MM.1S (cell line): ENCODE measurements around the gene PDXK.

Experiments used
- EZH2 ChIP-seq: fragments of 300-600 bp; sonication (generic); optimal IDR thresholded peaks from 2 replicates; pipeline ENCODE3; 2017; ENCODE audit warnings: low read depth, mild to moderate bottlenecking, antibody characterized with exemption, low read length, mixed read lengths
- TF ChIP-seq, protein P1 (sequence below): fragments of 300-600 bp; sonication (generic); IDR thresholded peaks from 2 replicates; pipeline ENCODE4 v1.5.1; 2016; ENCODE audit warnings: antibody characterized with exemption, low read length, mixed read lengths

DNA sequence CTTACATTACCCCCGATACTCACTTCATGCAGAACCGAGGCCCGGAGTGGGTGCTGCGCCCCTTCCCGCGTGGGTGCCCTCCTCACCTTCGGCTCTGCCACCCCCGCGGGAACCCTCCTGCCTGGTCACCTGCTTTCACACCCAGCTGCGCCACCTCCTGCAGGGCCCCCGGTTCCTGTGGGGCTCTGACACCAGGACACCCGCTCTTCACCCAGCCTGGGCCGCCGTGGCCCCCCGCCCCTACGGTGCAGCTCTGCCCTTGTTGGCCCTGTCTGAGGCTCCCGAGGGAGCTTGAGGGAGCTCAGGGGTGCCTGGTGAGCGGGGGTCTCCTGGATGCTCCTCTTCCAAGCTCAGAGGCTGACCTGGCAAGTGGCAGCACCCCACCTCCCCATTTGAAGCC lies 89.4 kb downstream of the PDXK start:
- TF ChIP-seq, protein P1, sequence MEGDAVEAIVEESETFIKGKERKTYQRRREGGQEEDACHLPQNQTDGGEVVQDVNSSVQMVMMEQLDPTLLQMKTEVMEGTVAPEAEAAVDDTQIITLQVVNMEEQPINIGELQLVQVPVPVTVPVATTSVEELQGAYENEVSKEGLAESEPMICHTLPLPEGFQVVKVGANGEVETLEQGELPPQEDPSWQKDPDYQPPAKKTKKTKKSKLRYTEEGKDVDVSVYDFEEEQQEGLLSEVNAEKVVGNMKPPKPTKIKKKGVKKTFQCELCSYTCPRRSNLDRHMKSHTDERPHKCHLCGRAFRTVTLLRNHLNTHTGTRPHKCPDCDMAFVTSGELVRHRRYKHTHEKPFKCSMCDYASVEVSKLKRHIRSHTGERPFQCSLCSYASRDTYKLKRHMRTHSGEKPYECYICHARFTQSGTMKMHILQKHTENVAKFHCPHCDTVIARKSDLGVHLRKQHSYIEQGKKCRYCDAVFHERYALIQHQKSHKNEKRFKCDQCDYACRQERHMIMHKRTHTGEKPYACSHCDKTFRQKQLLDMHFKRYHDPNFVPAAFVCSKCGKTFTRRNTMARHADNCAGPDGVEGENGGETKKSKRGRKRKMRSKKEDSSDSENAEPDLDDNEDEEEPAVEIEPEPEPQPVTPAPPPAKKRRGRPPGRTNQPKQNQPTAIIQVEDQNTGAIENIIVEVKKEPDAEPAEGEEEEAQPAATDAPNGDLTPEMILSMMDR = no peak
- TF ChIP-seq EZH2 = no peak
